ENCODE data around the gene CA12. TPM values are rescaled to one million over a fixed set of nuclear protein-coding genes. Genes with fewer than 3 reads are reported as not detected.

CA12 gene
- total and polyA plus RNA-seq, 12 donors, result under 0.01 to 1.4 (median 0.31) TPM; not detected in 2

GRCh38 chr15:63335543-63336240 lies 46.0 kb downstream of the CA12 start:
- Histone ChIP-seq H3K27ac (no peak overlapping the region), H3K4me1 (replicated peaks in 1 of 2) (peaks cover 0 to 6% of the 10 kb centered on the region in 2 donors), H3K27me3 (no peaks in the 10 kb centered on the region), H3K4me3 (no peak overlapping the region), H3K36me3 (replicated peaks in 1 of 2) (no peaks in the 10 kb centered on the region), H3K9me3 (replicated peaks in 1 of 3) (no peaks in the 10 kb centered on the region)
- DNase-seq, result no peak
- TF ChIP-seq POLR2A (IDR thresholded peaks at IDR 0.05), result no peak
- TF ChIP-seq CTCF (IDR thresholded peaks at IDR 0.05), result no peak
- WGBS, 4 donors, result 87 to 96% (median 90%) methylated on average over 4 to 8 of the region's 8 CpGs
- intact Hi-C loops (cut with DNase I), result no loop called here

DNA sequence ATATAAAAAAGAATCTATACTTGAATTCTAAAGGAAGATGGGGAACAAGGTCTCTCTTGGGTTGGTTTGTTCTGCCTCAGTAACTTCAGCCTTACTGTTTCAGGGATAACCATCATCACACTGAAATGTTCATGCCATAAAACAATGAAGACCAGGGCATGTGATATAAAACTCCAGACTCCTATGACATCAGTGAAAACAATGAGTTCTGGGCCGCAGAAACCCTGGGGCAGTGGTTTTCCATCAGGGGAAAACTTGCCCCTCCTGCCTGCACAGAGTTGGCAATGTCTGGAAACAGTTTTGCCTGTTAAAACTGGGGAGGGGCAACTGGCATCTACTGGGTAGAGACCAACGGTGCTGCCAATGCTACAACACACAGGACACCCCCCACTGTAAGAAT lies 46.8 kb downstream of the CA12 start:
- Histone ChIP-seq H3K27ac (no peak overlapping the region), H3K27me3 (no peaks in the 10 kb centered on the region), H3K9me3 (replicated peaks in 1 of 3) (no peaks in the 10 kb centered on the region), H3K4me3 (no peak overlapping the region), H3K36me3 (replicated peaks in 1 of 2) (no peaks in the 10 kb centered on the region), H3K4me1 (replicated peaks in 1 of 2) (peaks cover 0 to 6% of the 10 kb centered on the region in 2 donors)
- WGBS, 4 donors, result 86 to 90% (median 88%) methylated on average over 2 of the region's 2 CpGs
- intact Hi-C loops (cut with DNase I), result no loop called here
- no peak for TF ChIP-seq POLR2A (IDR thresholded peaks at IDR 0.05)
- TF ChIP-seq CTCF (IDR thresholded peaks at IDR 0.05), result no peak
- no peak for DNase-seq

DNA sequence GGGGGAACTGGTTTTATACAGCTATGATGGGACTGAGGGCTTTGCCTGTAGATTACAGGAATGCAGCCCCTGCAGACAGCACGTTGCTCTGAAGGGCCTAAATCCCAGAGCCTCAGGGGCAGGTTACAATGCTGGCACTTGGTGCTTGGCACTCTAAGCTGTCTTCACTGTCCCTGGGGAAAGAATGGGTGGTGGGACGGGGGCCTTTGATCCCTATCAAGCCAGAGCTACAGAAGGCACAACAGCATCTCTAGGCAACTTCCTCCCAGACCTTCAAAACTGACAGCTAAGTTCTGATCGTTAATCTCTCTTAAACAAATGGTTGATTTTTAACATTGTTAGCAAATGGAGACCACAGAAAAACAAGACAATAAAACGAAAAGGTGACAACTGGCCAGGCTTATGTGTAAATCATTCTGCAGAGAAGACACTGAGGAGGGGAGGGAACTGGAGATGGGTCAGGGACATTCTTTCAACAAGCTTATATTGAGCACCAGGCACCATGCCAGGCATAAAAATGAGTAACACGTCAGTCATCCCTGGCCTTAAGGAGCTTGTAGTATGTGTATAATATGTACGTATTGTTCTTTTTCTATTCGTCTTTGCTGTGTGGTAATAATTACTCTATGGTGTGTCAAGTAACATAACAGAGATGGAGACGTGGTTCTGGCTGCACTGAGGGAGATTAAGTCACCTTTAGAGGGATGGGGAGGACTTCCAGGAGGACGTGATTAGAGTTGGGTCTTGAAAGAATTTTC lies 49.1 kb downstream of the CA12 start:
- intact Hi-C loops (cut with DNase I), result no loop called here
- peak; percentile 35 to 66 (median 44) for DNase-seq

More for the DNA sequence above, 49.1 kb downstream of the CA12 start:
- Histone ChIP-seq H3K4me1 (replicated peaks in 1 of 2) (peaks cover 0 to 6% of the 10 kb centered on the region in 2 donors), H3K9me3 (replicated peaks in 1 of 3) (no peaks in the 10 kb centered on the region), H3K4me3 (no peak overlapping the region), H3K27me3 (no peaks in the 10 kb centered on the region), H3K27ac (no peak overlapping the region), H3K36me3 (replicated peaks in 1 of 2) (no peaks in the 10 kb centered on the region)
- WGBS, 4 donors, result 32 to 45% (median 36%) methylated on average over 7 to 9 of the region's 9 CpGs
- TF ChIP-seq CTCF (IDR thresholded peaks at IDR 0.05), result no peak
- TF ChIP-seq POLR2A (IDR thresholded peaks at IDR 0.05), result no peak
